HL-60 (cell line): ENCODE measurements around the gene TMEM255B.
A peak's percentile ranks its signal among the peaks of the same experiment; 100 is the strongest.

Source experiments
- DNase-seq, 2 experiments: peaks; one replicate each; pipeline ENCODE4 v3.0.0-alpha.2; 2010 to 2020; ENCODE audit warnings: low read depth in 1 of 2, low spot score in 1 of 2
- H3K27ac ChIP-seq: fragments of 250-450 bp; sonication (Bioruptor Pico); replicated peaks from 2 replicates; pipeline ENCODE4 v1.5.1; 2020; ENCODE audit warnings: mild to moderate bottlenecking, moderate library complexity
- H3K27me3 ChIP-seq: fragments of 250-450 bp; sonication (Bioruptor Pico); 2 replicates; pipeline ENCODE4 v1.5.1; 2021; ENCODE audit warnings: mild to moderate bottlenecking, moderate library complexity; ENCODE audit not compliant: insufficient read depth, poor library complexity, severe bottlenecking
- H3K4me3 ChIP-seq: replicated peaks from 2 replicates; pipeline ENCODE4 v1.5.1; 2011; ENCODE audit warnings: mild to moderate bottlenecking, control low read depth, low read length; ENCODE audit not compliant: insufficient read depth
- GABPA ChIP-seq: IDR thresholded peaks from 2 replicates; pipeline ENCODE4 v1.6.1; 2012; ENCODE audit warnings: low read depth
- POLR2AphosphoS5 ChIP-seq: IDR thresholded peaks from 2 replicates; pipeline ENCODE4 v1.6.1; 2012; ENCODE audit warnings: low read depth
- SPI1 ChIP-seq: IDR thresholded peaks from 2 replicates; pipeline ENCODE4 v1.6.1; 2012; ENCODE audit warnings: low read depth, mild to moderate bottlenecking, borderline replicate concordance
- TF ChIP-seq, protein P1 (sequence below): IDR thresholded peaks from 2 replicates; pipeline ENCODE4 v1.6.1; 2012; ENCODE audit warnings: low read depth; ENCODE audit not compliant: insufficient replicate concordance
- TF ChIP-seq, protein P2 (sequence below): IDR thresholded peaks from one replicate; pipeline ENCODE4 v1.5.1; 2011; ENCODE audit warnings: low read length, control low read depth, inconsistent platforms; ENCODE audit not compliant: insufficient read depth

The TMEM255B gene

DNA sequence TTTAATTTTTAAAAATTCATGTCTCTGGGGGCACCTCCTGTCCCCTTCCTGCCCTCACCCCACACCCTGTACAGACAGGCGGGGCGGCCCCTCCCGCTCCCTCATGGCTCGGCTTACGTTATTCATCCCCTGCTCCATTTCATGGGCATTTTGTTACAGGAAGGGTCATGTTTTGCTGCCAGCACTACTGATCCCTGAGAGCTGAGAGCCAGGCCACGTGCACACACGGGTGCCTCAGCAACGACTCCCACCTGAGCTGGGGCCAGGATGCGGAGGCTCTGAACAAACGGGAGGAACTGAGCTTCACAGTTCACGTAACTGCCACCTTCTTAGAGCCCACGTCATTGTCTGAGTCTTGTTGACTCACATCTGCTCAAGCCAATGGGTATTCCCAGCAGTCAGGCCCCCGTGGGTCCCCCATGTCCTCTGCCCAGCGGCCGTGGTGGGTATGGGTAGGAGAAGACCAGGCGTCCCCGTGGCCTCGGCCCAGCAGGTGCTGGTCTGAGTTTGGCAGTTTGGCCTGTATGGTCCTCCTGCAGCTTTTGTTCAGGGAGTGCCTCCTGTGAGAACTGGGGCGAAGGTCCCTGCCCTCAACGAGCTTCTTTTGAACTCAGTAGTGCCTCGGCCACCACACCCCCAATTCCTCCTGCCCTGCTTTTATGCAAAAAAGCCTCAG lies 16.4 kb upstream of the TMEM255B start:
- H3K27ac ChIP-seq, result peak overlapping the region; percentile 66
- no peak for DNase-seq
- H3K4me3 ChIP-seq, result no peak overlapping the region; the same call in 1 of the 2 replicates
- H3K27me3 ChIP-seq, result no peaks in the 10 kb centered on the region
- TF ChIP-seq SPI1, result no peak
- TF ChIP-seq, protein P1, sequence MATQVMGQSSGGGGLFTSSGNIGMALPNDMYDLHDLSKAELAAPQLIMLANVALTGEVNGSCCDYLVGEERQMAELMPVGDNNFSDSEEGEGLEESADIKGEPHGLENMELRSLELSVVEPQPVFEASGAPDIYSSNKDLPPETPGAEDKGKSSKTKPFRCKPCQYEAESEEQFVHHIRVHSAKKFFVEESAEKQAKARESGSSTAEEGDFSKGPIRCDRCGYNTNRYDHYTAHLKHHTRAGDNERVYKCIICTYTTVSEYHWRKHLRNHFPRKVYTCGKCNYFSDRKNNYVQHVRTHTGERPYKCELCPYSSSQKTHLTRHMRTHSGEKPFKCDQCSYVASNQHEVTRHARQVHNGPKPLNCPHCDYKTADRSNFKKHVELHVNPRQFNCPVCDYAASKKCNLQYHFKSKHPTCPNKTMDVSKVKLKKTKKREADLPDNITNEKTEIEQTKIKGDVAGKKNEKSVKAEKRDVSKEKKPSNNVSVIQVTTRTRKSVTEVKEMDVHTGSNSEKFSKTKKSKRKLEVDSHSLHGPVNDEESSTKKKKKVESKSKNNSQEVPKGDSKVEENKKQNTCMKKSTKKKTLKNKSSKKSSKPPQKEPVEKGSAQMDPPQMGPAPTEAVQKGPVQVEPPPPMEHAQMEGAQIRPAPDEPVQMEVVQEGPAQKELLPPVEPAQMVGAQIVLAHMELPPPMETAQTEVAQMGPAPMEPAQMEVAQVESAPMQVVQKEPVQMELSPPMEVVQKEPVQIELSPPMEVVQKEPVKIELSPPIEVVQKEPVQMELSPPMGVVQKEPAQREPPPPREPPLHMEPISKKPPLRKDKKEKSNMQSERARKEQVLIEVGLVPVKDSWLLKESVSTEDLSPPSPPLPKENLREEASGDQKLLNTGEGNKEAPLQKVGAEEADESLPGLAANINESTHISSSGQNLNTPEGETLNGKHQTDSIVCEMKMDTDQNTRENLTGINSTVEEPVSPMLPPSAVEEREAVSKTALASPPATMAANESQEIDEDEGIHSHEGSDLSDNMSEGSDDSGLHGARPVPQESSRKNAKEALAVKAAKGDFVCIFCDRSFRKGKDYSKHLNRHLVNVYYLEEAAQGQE, result no peak

DNA sequence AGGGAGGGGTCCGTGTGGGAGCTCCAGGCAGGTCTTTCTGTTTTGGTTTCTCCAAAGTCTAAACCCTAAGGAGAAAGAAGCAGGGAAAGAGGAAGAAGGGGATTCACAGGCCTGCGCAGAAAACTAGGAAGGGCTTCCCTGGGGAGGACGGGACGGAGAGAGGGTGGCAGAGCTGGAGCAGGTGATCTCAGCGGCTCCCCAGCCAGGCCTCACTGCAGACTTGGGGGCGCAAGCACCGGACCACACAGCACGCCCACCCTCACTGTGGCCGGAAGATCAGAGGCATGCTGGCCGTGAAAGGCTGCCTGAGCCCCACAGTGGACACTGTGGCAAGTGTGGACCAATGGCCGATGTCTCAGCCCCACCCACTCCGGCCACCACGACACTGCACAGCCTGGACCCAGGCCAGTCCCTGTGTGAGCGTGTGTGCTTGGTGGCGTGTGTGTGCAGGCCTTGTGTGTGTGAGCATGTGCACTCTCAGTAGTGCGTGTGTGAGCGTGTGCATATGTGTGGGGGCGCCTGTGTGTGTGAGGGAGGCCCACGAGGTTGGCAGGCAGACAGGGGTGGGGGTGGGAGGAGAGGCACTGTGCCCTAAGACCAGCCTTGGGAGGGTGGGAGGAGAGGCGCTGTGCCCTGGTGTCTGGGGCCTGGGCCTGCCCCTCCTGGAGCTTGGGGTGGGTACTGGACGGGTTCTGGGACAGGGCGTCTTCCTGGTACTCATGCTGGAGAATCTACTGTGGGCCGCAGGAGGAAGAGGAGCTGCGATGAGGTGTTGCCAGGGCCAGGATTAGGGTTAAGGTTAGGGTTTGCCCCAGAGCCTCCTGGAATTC lies 15.4 kb upstream of the TMEM255B start:
- no peak overlapping the region for H3K27ac ChIP-seq
- no peak overlapping the region for H3K4me3 ChIP-seq
- no peak for DNase-seq
- no peak for TF ChIP-seq GABPA
- TF ChIP-seq, protein P1, result no peak
- TF ChIP-seq SPI1, result no peak
- no peak for TF ChIP-seq POLR2AphosphoS5
- TF ChIP-seq, protein P2, sequence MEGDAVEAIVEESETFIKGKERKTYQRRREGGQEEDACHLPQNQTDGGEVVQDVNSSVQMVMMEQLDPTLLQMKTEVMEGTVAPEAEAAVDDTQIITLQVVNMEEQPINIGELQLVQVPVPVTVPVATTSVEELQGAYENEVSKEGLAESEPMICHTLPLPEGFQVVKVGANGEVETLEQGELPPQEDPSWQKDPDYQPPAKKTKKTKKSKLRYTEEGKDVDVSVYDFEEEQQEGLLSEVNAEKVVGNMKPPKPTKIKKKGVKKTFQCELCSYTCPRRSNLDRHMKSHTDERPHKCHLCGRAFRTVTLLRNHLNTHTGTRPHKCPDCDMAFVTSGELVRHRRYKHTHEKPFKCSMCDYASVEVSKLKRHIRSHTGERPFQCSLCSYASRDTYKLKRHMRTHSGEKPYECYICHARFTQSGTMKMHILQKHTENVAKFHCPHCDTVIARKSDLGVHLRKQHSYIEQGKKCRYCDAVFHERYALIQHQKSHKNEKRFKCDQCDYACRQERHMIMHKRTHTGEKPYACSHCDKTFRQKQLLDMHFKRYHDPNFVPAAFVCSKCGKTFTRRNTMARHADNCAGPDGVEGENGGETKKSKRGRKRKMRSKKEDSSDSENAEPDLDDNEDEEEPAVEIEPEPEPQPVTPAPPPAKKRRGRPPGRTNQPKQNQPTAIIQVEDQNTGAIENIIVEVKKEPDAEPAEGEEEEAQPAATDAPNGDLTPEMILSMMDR, result no peak
- H3K27me3 ChIP-seq, result no peaks in the 10 kb centered on the region

DNA sequence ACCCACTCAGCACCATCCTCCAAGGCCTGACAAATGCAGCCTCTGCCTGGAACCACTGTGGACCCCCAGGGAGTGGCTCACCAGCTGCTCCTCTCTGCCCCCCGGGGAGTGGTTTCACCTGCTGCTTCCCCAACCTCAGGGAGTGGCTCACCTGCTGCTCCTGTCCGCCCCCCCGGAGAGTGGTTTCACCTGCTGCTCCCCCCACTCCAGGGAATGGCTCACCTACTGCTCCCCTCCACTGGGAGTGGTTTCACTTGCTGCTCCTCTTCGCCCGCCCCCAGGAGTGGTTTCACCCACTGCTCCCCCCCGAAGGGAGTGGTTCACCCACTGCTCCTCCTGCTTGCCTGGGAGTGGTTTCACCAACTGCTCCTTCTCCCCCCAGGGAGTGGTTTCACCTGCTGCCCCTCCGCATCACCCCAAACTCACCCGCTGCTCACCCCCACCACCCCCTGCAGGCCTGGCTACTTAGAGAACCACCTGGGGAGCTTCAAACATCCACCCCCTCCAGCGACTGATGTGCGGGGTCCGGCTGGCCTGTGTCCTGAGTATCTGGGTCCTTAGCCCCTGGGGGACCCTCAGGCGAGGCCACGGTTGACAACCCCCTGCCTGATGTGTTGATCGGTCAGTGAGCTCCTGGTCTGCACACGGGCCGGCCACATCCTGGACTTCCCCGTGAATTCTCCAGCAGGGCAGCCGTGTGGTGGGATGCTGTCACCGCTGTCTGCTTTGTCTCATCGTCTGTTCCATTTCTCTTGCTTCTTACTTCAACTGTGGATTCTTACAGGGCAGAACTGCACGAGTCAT lies 14.6 kb upstream of the TMEM255B start:
- DNase-seq, result no peak
- Histone ChIP-seq H3K27ac (no peak overlapping the region), H3K27me3 (no peaks in the 10 kb centered on the region), H3K4me3 (no peak overlapping the region)
- TF ChIP-seq, protein P1, result no peak
- TF ChIP-seq SPI1, result no peak
- TF ChIP-seq, protein P2, result no peak
- no peak for TF ChIP-seq POLR2AphosphoS5
